T1000 (cell line): ENCODE measurements around the gene ADNP.

Experiments used
- DNase-seq: peaks from one replicate; lab custom pipeline; 2025; ENCODE audit warnings: mixed read lengths; lab: John Stamatoyannopoulos, UW

Gene ADNP

DNA sequence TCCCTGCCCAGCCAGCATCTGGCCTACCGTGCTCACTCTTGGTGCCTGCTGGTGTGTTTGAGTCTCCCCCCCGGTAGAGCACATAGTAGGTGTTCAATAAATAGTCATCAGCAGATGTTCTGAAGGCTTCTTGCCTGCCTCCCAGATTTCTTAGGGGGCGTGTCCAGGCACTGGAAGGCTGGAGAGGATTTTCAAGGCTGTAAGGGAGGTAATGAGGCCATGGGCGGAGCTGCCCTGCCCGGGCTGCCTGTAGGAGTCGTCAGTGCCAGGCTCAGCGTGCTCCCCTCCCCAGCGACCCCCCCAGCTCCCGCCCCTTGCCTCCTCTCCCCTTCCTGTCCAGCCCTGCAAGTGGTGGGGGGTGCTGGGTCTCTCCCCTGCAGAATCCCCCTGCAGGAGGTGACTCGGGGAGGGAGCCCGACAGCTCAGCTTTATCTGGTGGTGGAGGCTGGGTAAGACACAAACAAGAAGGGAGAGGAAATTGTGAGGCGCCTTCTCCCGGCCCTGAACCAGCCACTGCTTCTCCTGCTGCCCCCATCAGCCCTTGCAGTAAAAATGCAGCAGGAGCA lies 80.4 kb downstream of the ADNP start:
- no peak for DNase-seq

DNA sequence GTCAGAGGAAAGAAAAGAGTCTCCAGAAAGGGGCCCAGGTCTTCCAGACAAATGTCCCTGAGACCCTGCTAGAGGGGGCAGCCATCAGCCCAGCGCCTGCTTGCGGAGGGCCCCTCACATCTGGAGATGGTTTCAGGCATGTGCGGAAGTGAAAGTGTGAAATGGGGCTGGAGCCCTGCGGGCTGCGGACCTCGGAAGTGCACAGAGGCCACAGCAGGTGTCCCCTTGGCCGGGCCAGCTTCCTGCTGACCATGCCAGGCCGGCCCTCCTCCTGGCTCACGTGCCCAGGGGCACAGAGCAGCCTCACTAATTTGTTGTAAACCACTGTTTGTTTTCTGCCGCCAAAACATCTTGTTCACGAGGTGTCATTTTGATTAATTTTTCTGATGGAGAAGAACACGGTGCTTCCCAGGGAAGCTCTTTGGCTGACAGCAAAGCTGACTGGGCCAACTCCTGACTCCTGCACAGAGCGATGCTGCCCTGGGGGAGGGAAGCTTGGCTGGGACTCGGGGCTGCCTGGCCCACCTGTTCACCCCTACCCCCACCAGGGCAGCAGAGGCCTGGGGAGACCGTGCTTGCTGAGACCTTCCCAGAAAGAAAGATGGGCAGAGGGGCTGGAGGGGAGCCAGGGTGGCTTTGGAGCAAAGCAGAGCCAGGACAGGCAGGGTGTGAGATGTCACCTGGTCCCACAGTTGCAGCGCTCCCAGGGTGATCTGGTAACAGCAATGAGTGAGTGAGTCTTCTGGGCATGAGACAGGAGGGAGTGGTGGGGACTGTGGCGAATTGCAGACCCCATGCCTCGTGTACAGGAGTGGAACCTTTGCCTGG lies 82.2 kb downstream of the ADNP start:
- DNase-seq: no peak

- no peak for DNase-seq
Measured at GRCh38 chr20:50848341-50848808, 82.9 kb downstream of the ADNP start.

DNA sequence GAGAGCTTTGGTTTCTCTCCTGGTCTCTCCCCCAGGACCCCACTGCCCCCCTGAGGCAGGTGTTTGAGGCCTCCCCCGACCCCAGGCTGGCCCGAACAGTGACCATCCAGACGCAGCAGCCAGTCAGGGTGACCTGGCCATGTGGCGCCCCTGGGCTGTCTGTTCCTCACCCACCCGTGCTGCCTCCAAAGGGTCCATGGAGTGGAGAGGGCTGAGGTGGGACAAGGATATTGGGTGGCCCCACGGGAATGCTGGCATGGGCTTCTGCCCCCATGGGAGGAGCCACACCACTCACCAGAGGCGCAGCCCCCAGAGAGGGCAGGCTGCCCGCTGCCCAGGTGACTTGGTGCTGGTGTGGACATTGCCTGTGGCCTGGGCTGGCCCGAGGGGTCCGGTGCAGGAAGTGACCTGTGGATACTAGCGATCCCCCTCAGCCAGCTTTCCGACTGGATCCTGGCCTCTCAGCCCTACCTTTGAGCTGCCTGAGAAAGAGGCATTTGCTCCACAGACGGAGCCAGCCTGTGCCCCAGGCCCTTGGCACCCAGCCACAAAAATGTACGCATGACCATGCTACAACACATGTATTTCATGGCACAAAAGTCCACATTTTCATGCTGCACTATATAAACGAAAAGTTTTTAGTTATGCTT lies 85.5 kb downstream of the ADNP start:
- DNase-seq: no peak

DNA sequence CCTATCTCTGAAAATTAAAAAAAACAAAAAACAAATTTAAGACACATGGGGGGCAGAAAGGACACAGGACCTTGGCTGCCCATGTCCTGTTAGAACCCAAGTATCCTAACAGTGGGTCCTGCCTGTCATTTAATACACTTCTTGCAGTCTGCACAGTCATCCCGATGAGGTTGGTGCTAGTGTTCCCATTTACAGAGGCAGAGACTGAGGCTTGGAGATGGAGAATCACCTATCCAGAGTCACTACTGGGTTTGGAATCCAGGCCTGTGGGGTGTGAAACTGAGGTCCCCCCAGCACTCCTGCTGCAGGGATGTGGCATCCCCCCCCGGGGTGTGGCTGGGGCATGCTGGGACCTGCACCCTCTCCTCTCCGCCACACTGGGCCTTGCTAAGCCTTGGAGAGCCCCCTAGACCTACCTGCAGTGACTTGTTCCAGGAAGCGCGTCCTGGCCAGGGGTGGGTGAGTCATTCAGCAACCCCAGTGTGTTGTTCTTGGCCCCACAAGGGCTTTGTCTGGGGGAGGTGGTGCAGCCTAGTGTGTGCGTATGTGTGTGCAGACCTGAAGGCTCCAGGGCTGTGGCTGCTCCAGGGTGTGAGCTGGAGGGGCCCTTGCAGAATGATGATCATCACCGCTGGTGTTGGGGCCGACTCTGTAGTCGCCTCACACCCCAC lies 86.7 kb downstream of the ADNP start:
- DNase-seq: no peak

GRCh38 chr20:50843331-50844276 lies 87.6 kb downstream of the ADNP start:
- DNase-seq: no peak

DNA sequence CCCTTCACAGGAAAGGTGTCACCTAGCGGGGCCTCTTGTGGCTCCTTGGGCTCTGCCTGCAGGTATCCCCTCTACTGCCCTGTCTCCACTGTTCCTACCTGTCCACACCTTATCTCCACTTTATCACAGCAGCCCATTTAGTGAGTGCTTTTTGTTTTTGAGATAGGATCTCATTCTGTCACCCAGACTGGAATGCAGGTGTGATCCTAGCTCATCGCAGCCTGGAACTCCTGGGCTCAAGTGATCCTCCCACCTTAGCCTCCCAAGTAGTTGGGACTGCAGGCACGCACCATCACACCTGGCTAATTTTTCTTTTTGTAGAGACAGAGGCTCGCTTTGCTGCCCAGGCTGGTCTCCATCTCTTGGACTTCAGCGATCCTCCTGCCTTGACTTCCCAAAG lies 88.4 kb downstream of the ADNP start:
- DNase-seq: no peak
